Skeletal muscle tissue (tissue), 4 donors: ENCODE results near the gene PPP1R36. TPM values are rescaled to one million over a fixed set of nuclear protein-coding genes. Genes with fewer than 3 reads are reported as not detected.

Source experiments
- H3K27ac ChIP-seq: one replicate; pipeline ENCODE4 v1.7.0; 2013; ENCODE audit warnings: mild to moderate bottlenecking, low read depth, low read length, inconsistent platforms
- H3K27me3 ChIP-seq, 3 donors: one replicate each; pipeline ENCODE4 v1.7.0; 2013; ENCODE audit warnings: low read length in 3 of 3; ENCODE audit not compliant: control insufficient read depth in 3 of 3, insufficient read depth in 3 of 3
- H3K36me3 ChIP-seq, 3 donors: one replicate each; pipeline ENCODE4 v1.7.0; 2013; ENCODE audit warnings: low read length in 3 of 3; ENCODE audit not compliant: control insufficient read depth in 3 of 3, insufficient read depth in 3 of 3
- H3K4me1 ChIP-seq, 3 donors: one replicate each; pipeline ENCODE4 v1.7.0; 2013; ENCODE audit warnings: low read length in 3 of 3, mild to moderate bottlenecking in 3 of 3; ENCODE audit not compliant: control insufficient read depth in 3 of 3, insufficient read depth in 3 of 3
- H3K4me3 ChIP-seq, 3 donors: one replicate each; pipeline ENCODE4 v1.7.0; 2013; ENCODE audit warnings: low read length in 3 of 3
- H3K9ac ChIP-seq, 3 donors: one replicate each; pipeline ENCODE4 v1.7.0; 2013; ENCODE audit warnings: low read length in 3 of 3, mild to moderate bottlenecking in 3 of 3, moderate library complexity in 2 of 3, low read depth in 1 of 3
- H3K9me3 ChIP-seq, 3 donors: one replicate each; pipeline ENCODE4 v1.7.0; 2013; ENCODE audit warnings: low read length in 3 of 3; ENCODE audit not compliant: control insufficient read depth in 3 of 3
- total RNA-seq: library from RNA; depleted of rRNA; stranded (reverse); fragments of >200 nt; gene quantifications from one replicate; pipeline ENCODE4 v1.2.3, GENCODE V29; 2014
- donor health status: Osteomylitis.

Gene PPP1R36, protein sequence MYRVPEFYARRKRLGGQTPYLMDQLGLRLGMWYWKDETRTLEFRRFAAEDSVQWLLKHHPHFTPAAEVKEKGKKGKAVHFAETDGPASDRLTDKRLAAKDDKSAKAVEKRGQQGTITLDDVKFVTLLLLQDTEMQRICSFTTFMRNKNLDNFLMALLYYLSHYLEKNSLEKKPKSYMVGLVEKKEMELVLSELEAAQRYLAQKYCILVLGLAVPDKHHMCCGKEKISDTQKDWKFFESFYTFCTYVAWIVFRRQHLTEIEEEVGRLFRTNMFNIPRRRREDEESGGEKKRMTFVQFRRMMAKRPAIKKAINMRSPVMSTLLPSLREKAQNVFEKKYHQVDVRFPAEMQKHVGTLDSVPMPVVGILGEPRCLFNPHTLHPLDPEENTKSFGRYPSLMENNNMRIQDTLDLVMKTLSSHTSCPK
- total RNA-seq: 0.52 TPM

DNA sequence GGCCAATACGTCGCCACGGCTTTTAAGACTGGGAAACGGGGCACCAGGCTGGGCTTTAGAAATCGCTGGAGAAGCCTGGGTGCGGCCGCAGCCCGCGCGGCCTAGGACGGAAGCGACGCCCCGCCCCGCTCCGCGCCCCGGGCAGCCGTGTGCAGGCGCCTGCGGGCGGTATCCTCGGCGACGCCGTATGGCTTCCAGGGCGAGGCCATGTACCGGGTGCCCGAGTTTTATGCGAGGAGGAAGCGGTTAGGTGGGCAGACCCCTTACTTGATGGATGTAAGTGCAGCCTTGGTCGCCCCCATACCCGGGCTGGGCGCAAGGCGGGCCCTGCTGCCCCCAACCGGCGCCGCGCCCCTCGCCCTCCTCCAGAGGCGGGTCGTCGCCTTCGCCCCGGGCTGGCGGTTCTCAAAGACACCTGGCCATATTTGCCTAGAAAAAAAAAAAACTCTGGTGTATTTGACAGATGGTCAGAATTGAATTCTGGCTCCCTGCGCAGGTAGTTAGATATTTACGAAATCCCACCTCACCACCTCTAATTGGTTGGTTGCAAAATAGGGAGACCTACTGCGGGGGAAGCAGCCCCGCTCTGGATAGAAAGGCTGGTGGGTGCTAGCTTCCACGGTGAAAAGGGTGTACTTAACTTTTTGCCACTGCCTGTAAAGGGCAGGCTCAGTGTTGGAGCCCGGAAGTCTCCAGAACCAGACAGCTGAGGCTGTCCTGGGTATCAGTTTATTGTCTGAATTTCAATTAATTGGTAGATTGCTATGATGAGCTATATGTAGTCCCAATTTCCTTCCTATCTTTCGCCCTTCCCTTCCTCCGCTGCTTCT, at the start of gene PPP1R36:
PPP1R36 (plus strand) TSS at position 171 of the 830 bp plus-strand sequence; CDS start at position 208, 37 bp downstream.
- peaks cover 0 to 7% (median 4%) of the 10 kb centered on the region in 3 donors for H3K4me1 ChIP-seq
- no peaks in the 10 kb centered on the region for H3K36me3 ChIP-seq
- H3K27ac ChIP-seq: no peak within 1 kb of the TSS
- H3K9ac ChIP-seq: peak within 1 kb of the TSS; percentile 45 to 63 (median 57)
- no peaks in the 10 kb centered on the region for H3K9me3 ChIP-seq
- H3K27me3 ChIP-seq: no peaks in the 10 kb centered on the region
- H3K4me3 ChIP-seq: peak within 1 kb of the TSS; percentile 55 to 64 (median 57)

DNA sequence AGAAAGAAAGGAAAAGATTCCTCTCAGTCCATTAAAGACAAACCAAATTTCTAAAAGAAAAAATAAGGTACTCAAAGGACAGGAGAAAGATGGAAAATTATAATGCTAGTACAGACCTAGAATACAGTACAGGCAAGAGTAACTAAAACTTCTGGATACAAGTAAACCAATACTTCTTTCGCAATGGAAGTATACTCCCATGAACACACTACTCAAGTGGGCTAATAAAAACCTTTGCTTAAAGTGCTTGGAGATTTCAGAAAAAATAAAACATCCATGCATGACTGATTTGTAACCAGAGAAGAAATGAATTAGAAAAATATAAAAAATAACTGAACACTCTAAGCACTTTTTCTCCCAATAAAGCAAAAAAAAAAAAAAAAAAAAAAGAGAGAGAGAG, 49.7 kb upstream of the PPP1R36 start:
- H3K27me3 ChIP-seq: no peaks in the 10 kb centered on the region
- peaks cover 20 to 38% (median 20%) of the 10 kb centered on the region in 3 donors for H3K4me1 ChIP-seq
- H3K4me3 ChIP-seq: no peak overlapping the region
- no peaks in the 10 kb centered on the region for H3K9me3 ChIP-seq
- H3K27ac ChIP-seq: no peak overlapping the region
- H3K9ac ChIP-seq: peak overlapping the region in 1 of 3 donors; percentile 26
- H3K36me3 ChIP-seq: no peaks in the 10 kb centered on the region

DNA sequence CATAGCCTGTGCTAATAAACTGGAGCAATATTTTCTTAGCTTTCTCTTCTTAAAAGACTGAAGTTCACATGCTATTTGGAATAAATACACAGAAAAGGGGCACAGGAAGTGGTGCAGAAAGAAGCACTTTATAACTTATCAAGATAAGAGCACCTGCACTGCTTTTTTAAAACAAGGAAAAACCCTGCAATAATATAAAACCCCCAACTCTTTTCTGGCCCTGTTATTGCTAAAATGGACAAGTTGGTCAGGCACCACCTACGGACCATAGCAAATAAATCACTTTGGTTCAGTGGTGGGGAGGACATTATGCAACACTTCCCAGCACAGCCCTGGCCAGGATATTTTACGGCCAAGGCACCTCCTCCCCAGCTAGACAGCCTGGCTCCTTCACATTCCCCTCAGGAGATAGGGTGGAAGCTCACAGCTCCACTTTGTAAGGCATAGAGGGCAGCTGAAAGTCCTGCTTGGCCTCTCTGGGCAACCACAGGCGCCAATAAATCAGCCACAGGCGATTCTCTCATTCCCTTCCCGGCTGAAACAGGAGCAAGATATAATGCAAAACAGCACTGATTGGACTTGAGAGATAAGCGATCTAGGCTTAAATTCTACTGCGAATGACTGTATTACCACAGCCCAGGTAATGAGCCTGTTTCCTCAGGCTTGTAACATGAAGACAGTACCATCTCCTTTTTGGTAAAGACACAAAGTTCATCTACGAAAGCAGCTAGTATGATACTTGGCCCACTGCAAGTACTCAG, 48.2 kb upstream of the PPP1R36 start:
- no peaks in the 10 kb centered on the region for H3K36me3 ChIP-seq
- H3K4me1 ChIP-seq: peaks cover 22 to 50% (median 29%) of the 10 kb centered on the region in 3 donors
- no peaks in the 10 kb centered on the region for H3K9me3 ChIP-seq
- H3K9ac ChIP-seq: peak overlapping the region; percentile 96 to 99 (median 99)
- peak overlapping the region; percentile 99 for H3K27ac ChIP-seq
- peak overlapping the region; percentile 82 to 95 (median 93) for H3K4me3 ChIP-seq
- no peaks in the 10 kb centered on the region for H3K27me3 ChIP-seq

DNA sequence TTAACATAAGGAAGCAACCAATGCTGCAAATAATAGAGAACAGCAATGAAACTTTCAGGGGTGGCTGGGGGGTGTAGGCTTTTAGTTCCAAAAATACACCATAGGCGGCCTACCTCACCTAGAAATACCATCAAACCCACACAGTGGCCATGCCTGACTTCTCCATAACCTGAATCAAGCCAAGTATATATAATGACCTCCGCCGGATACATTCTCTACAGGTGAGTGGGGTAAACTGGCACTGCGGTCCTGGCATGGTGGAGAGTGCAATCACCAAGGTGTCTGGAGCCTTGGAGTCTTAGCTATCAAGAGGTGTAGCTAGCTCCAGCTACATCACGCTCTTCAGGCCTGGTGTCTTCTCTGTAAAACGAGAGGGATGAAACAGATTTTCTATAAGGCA, 47.3 kb upstream of the PPP1R36 start:
- Histone ChIP-seq H3K27me3 (no peaks in the 10 kb centered on the region), H3K27ac (peak overlapping the region; percentile 99), H3K4me1 (peaks cover 25 to 59% (median 34%) of the 10 kb centered on the region in 3 donors), H3K36me3 (no peaks in the 10 kb centered on the region), H3K4me3 (peak overlapping the region; percentile 82 to 95 (median 93)), H3K9me3 (no peaks in the 10 kb centered on the region), H3K9ac (peak overlapping the region; percentile 96 to 99 (median 99))

DNA sequence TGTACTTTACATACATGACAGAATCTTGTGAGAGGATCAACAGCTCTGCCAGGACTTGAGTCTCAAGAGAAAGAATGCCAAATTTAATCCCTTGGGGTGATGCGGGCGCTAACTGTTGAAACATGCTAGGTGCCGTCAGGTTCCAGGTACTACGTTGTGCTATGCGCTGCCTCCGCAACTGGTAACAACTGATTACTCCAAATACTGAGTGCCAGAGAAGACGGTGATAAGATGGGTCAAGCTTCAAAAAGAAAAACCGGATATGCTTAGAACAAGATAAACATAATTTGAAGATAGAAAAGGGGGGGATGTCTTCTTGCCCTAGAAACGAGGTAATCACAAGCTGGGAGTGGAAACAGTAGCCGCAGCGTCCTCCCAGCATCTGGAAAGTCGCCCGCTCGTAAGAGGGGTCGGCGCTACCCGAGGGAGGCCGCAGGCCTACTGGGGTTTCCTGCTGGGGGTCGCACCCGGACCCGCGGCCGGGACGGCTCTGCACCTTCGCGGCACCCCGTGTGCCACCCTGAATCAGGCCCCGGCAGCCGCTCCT, 46.8 kb upstream of the PPP1R36 start:
- H3K4me3 ChIP-seq: peak overlapping the region; percentile 82 to 95 (median 93)
- no peaks in the 10 kb centered on the region for H3K27me3 ChIP-seq
- no peaks in the 10 kb centered on the region for H3K36me3 ChIP-seq
- H3K9me3 ChIP-seq: no peaks in the 10 kb centered on the region
- H3K27ac ChIP-seq: peak overlapping the region; percentile 99
- peaks cover 29 to 61% (median 39%) of the 10 kb centered on the region in 3 donors for H3K4me1 ChIP-seq
- peak overlapping the region; percentile 96 to 99 (median 99) for H3K9ac ChIP-seq

DNA sequence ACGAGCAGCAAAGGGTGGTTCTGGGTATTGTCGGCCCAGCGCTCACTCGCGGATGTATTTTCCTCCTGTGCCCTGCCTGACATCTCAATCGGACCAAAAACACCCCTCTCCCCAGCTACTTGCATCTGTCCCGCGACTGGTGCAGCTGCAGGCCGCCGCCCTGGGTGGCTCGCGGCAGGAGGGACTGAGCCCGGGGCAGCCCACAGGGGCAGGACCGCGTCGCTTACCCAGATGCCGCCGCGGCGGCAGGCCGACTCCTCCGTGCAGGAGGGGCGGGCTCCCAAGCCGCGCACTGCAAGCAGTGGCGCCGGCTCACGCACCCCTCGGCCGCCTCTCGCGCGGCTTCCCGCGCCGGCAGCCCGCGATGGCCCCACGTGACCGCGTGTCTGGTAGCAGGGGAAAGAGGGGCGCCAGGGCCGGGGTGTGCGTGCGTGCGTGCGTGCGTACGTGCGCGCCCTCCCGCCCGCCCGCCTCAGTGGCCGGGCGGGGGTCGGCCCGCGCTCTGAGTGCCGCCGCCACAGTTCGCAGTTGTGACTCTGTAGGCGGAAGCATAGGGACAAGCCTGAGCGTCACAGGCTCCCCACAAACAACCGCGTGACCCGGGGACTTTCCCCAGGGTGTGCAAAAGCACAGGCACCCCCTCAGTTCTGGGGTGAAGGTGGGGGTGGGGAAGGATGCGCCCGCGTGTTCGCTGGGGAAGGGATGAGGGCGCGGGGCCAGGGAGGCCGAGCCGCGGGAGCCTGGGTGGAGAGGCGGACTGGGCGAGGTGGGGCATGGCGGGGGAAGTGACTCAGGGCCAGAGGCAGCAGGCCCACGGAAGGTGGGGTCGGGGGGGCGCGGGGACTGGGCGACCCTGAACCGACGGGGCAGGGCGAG, 46.1 kb upstream of the PPP1R36 start, which contains the start of gene ZBTB25:
ZBTB25 (minus strand) TSS at position 405 of the 876 bp plus-strand sequence. CDS start 13,305 bp downstream, outside the sequence.
- Histone ChIP-seq H3K27me3 (no peaks in the 10 kb centered on the region), H3K36me3 (no peaks in the 10 kb centered on the region), H3K9ac (peak within 1 kb of the TSS; percentile 96 to 99 (median 99)), H3K9me3 (no peaks in the 10 kb centered on the region), H3K4me1 (peaks cover 30 to 61% (median 40%) of the 10 kb centered on the region in 3 donors), H3K4me3 (peak within 1 kb of the TSS; percentile 93 to 95 (median 95)), H3K27ac (peak within 1 kb of the TSS; percentile 99)

DNA sequence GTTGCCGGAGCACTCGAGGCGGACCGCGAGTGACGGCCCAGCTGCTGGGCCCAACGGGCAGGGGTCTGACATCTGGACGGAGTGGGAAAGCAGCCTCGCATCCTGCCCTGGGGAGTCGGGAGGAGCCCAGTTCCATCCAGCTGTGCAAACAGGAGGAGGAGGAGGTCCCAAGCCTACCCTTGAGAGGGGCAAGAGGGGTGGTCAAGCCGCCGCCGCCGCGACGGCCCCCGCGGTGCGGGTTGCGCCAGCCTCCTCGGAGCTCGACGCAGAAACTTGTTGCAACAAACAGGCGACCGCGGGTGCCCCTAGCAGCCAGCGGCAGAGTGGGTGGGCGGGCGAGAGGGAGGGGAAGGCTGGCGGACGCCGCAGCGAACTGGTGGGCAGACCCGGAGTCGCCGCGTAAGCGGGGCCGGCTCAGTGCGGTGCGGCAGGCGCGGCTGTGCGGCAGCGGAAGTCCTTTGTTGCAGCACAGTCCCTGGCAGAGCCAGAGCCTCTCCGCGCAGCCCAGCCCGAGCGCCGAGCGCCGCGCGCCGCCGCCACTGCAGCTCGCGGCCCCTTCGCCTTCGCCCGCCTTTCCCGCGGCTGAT, 45.4 kb upstream of the PPP1R36 start, which contains the start of gene ZBTB1:
ZBTB1 (plus strand) TSS at position 461 of the 587 bp plus-strand sequence. CDS start 16,735 bp downstream, outside the sequence.
- Histone ChIP-seq H3K27me3 (no peaks in the 10 kb centered on the region), H3K27ac (peak within 1 kb of the TSS; percentile 99), H3K36me3 (no peaks in the 10 kb centered on the region), H3K9me3 (no peaks in the 10 kb centered on the region), H3K9ac (peak within 1 kb of the TSS; percentile 96 to 99 (median 99)), H3K4me1 (peaks cover 30 to 67% (median 45%) of the 10 kb centered on the region in 3 donors), H3K4me3 (peak within 1 kb of the TSS; percentile 93 to 95 (median 95))
